MCF 10A (cell line): Measurements from ENCODE around the gene MBD3L3. TPM values are rescaled to one million over a fixed set of nuclear protein-coding genes. Genes with fewer than 3 reads are reported as not detected.

Experiments
- BruUV-seq: library from RNA; stranded (reverse); fragments of 400-500 nt; replicated peaks from 2 replicates; lab custom pipeline; 2021; lab: Mats Ljungman, UMichigan
- CTCF ChIA-PET: fragments of 300-600 bp; sonication (Branson Sonifier 250); formaldehyde crosslinking; extraction: SDS; loops from one replicate; lab custom pipeline; 2021; ENCODE audit warnings: antibody characterized with exemption, inconsistent platforms; lab: Yijun Ruan, JAX
- POLR2A ChIA-PET: fragments of 300-600, 350-650 bp; sonication (Branson Sonifier 250); formaldehyde crosslinking; extraction: SDS; loops from one replicate; lab custom pipeline; 2020; ENCODE audit warnings: antibody characterized with exemption, inconsistent platforms; lab: Yijun Ruan, JAX
- DNase-seq: peaks from one replicate; pipeline ENCODE4 v3.0.0-alpha.2; 2018; ENCODE audit not compliant: unreplicated experiment
- H3K27ac Mint-ChIP-seq: one replicate; pipeline ENCODE4 v1.8.0; 2022; ENCODE audit warnings: mild to moderate bottlenecking, low read depth, mixed read lengths; ENCODE audit not compliant: unreplicated experiment
- H3K27me3 Mint-ChIP-seq: one replicate; pipeline ENCODE4 v1.8.0; 2022; ENCODE audit warnings: mixed read lengths; ENCODE audit not compliant: insufficient read depth, unreplicated experiment
- H3K36me3 Mint-ChIP-seq: one replicate; pipeline ENCODE4 v1.8.0; 2022; ENCODE audit warnings: mild to moderate bottlenecking, moderate library complexity, mixed read lengths; ENCODE audit not compliant: insufficient read depth, unreplicated experiment
- H3K4me1 Mint-ChIP-seq: one replicate; pipeline ENCODE4 v1.8.0; 2022; ENCODE audit warnings: mixed read lengths; ENCODE audit not compliant: insufficient read depth, unreplicated experiment
- H3K4me3 Mint-ChIP-seq: one replicate; pipeline ENCODE4 v1.8.0; 2022; ENCODE audit warnings: mild to moderate bottlenecking, moderate library complexity, mixed read lengths; ENCODE audit not compliant: unreplicated experiment
- H3K9me3 Mint-ChIP-seq: one replicate; pipeline ENCODE4 v1.8.0; 2022; ENCODE audit warnings: mixed read lengths; ENCODE audit not compliant: unreplicated experiment
- CTCF ChIP-seq: fragments of 200-600 bp; IDR thresholded peaks from one replicate; pipeline ENCODE4 v1.8.0; 2022; ENCODE audit warnings: antibody characterized with exemption, mild to moderate bottlenecking; ENCODE audit not compliant: unreplicated experiment
- intact Hi-C: fragments of 100-400 bp; cut with micrococcal nuclease; formaldehyde crosslinking; loops from 2 replicates; pipeline ENCODE4 v1.14.1; 2022
- total RNA-seq: library from RNA; stranded (reverse); gene quantifications from 2 replicates; pipeline ENCODE4 v1.2.3, GENCODE V29; 2022

Gene MBD3L3
- total RNA-seq, 1 experiment from 2014 or later: not detected

DNA sequence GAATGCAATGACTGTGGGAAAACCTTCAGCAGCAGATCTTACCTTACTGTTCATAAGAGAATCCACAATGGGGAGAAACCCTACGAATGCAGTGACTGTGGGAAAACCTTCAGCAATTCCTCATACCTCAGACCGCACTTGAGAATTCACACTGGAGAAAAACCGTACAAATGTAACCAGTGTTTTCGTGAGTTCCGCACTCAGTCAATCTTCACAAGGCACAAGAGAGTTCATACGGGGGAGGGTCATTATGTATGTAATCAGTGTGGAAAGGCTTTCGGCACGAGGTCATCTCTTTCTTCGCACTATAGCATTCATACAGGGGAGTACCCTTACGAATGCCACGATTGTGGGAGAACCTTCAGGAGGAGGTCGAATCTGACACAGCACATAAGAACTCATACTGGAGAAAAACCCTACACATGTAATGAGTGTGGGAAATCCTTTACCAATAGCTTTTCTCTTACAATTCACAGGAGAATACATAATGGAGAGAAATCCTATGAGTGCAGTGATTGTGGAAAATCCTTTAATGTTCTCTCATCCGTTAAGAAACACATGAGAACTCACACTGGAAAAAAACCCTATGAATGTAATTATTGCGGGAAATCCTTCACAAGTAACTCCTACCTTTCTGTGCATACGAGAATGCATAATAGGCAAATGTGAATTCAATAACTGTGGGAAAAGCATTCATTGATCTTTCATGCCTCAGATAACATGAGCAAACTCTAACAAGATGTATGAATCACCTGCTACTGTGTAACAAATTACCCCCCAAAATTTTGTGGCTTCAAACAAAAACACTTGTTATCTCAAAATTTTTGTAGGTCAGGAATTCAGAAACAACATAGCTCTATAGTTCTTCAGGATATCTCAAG, 24.8 kb upstream of the MBD3L3 start:
- ChIA-PET CTCF (no interaction called here), POLR2A (interaction anchor here (0.7 to 3.5 kb wide), 2 partner anchors 13 to 16 kb away, joined by 3 to 13 read pairs; partner anchors contain the start of gene ZNF557)
- peaks cover 40% of the 10 kb centered on the region for H3K9me3 Mint-ChIP-seq
- H3K36me3 Mint-ChIP-seq: peaks cover 67% of the 10 kb centered on the region
- TSS peak; percentile 11 for BruUV-seq
- no peaks in the 10 kb centered on the region for H3K4me1 Mint-ChIP-seq
- H3K27me3 Mint-ChIP-seq: no peaks in the 10 kb centered on the region
- H3K27ac Mint-ChIP-seq: no peak overlapping the region
- peak; percentile 38 for DNase-seq
- intact Hi-C loops: no loop called here
- no peak overlapping the region for H3K4me3 Mint-ChIP-seq
- no peak for TF ChIP-seq CTCF

DNA sequence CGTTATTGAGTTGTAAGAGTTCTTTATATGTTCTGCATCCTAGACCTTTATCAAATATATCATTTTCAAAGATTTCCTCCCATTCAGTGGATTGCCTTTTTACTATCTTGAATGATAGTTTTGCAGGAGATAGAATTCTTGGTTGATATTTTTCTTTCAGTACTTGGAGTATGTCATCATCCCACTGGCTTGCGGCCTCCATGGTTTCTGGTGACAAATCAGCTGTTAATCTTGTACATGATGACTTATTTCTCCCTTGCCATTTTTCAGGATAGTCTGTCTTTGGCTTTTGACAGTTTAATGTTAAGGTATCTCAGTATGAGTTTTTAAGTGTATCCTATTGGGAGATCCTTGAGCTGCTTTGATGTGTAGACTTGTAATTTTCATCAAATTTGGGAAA, 19.5 kb upstream of the MBD3L3 start:
- H3K9me3 Mint-ChIP-seq: peaks cover 27% of the 10 kb centered on the region

DNA sequence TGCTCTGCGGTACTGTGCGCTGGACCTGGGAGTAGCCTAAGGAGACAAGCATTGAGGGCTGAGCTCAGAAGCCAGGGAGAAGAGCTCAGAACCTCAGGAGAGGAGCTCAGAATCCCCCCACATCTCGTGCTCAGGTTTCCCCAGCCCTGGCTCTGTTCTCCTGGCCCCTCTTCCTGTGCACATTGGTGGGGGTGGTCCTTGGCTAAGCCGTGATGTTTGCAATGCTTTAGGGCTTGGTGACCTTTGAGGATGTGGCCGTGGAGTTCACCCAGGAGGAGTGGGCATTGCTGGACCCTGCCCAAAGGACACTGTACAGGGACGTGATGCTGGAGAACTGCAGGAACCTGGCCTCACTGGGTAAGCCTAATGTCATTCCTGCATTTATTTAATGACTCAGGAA, 17.7 kb upstream of the MBD3L3 start:
- no peak overlapping the region for H3K27ac Mint-ChIP-seq
- H3K9me3 Mint-ChIP-seq: peaks cover 17% of the 10 kb centered on the region
- no TSS peak for BruUV-seq
- intact Hi-C loops: no loop called here
- TF ChIP-seq CTCF: no peak
- POLR2A ChIA-PET: interaction anchor here (0.6 to 0.8 kb wide), 3 partner anchors 9 to 603 kb away, joined by 3 read pairs; no protein-coding TSS in a partner anchor
- H3K27me3 Mint-ChIP-seq: no peaks in the 10 kb centered on the region
- CTCF ChIA-PET: interaction anchor here (0.5 kb wide), 1 partner anchor 50 kb away, joined by 3 read pairs; no protein-coding TSS in a partner anchor
- H3K4me1 Mint-ChIP-seq: peaks cover 4% of the 10 kb centered on the region
- H3K36me3 Mint-ChIP-seq: peaks cover 100% of the 10 kb centered on the region
- DNase-seq: no peak
- H3K4me3 Mint-ChIP-seq: no peak overlapping the region

More for the DNA sequence above, 19.5 kb upstream of the MBD3L3 start:
- Mint-ChIP-seq H3K27me3 (no peaks in the 10 kb centered on the region), H3K4me1 (no peaks in the 10 kb centered on the region), H3K36me3 (peaks cover 100% of the 10 kb centered on the region), H3K4me3 (no peak overlapping the region), H3K27ac (no peak overlapping the region)
- ChIA-PET CTCF (interaction anchor here (0.7 kb wide), 1 partner anchor 1568 kb away, joined by 4 read pairs; no protein-coding TSS in a partner anchor), POLR2A (interaction anchor here (0.8 kb wide), 1 partner anchor 9 kb away, joined by 3 read pairs; the partner anchor contains the start of gene ZNF557)
- no peak for TF ChIP-seq CTCF
- intact Hi-C loops: no loop called here
- DNase-seq: no peak
- BruUV-seq: no TSS peak

DNA sequence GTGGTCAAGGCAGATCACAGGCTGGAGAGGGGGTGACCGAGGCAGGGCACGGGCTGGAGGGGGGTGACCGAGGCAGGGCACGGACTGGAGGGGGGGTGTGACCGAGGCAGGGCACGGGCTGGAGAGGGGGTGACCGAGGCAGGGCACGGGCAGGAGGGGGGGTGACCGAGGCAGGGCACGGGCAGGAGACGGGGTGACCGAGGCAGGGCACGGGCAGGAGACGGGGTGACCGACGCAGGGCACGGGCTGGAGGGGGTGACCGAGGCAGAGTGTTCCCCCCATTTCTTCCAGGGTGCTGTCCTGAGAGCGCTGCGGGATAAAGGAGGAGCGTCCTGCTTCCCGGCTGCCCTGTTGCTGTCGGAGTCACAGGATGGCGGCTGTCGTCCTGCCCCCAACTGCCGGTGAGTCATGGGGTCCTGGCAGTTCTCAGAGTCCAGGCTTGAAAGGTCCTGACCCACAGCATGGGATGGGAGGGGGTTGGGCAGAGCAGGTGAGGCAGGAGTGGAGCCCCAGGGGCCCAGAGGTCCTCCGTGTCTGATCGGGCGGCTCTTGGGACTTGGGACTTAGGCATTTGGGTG, 16.3 kb upstream of the MBD3L3 start:
- intact Hi-C loops: no loop called here
- CTCF ChIA-PET: interaction anchor here (1.6 kb wide), 1 partner anchor 17 kb away, joined by 4 read pairs; no protein-coding TSS in a partner anchor
- Mint-ChIP-seq H3K4me1 (peaks cover 4% of the 10 kb centered on the region), H3K27me3 (no peaks in the 10 kb centered on the region), H3K36me3 (peaks cover 100% of the 10 kb centered on the region), H3K9me3 (peaks cover 15% of the 10 kb centered on the region), H3K27ac (no peak overlapping the region), H3K4me3 (no peak overlapping the region)
- DNase-seq: no peak
- no peak for TF ChIP-seq CTCF
- POLR2A ChIA-PET: interaction anchor here (0.6 kb wide), 1 partner anchor 71 kb away, joined by 3 read pairs; no protein-coding TSS in a partner anchor
- no TSS peak for BruUV-seq
